GM19372 (cell line): ENCODE data around the gene EML5.

Source experiments
- ATAC-seq: cut with Tn5 transposase; IDR thresholded peaks from one replicate; pipeline ENCODE4 v1.9.1; 2021; ENCODE audit warnings: mild to moderate bottlenecking, low read depth, moderate library complexity; ENCODE audit not compliant: unreplicated experiment

The EML5 gene

DNA sequence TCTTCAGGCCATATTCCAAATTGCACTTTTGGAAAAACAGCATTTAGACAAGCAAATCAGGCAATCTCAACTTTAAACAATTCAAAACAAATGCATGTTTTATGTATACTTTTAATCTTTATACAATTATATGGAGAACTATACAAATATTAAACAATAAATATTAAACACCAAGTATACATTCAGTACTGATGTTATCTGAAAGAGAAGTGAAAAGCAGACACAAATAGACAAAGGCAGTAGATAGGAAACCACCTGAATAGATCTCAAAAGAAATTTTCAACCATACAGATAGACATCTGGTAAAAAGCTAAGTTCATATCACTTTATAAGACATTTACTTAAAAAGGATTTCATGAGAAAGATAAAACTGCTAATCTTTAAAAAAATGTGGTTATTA lies 164.7 kb downstream of the EML5 start:
- ATAC-seq = no peak

DNA sequence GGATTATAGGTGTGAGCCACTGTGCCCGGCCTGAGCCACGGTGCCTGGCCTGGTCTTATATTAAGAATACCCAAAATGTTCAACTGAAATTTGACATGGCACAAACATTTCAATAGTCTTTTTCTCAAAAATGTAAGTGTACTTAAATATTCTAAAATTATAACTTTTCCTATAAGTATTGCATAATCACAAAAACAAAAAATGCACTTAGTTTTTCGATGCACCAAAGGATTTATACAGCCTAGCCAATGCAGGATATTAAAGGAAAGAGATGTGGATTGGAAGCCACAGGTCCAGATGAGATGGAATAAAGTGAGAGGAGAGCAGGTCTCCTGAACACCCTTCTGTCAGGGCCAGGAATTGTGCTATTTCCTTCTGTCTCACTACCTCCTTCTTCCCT lies 167.1 kb downstream of the EML5 start:
- no peak for ATAC-seq

GRCh38 chr14:88621100-88621499 lies 171.7 kb downstream of the EML5 start:
- ATAC-seq = no peak

DNA sequence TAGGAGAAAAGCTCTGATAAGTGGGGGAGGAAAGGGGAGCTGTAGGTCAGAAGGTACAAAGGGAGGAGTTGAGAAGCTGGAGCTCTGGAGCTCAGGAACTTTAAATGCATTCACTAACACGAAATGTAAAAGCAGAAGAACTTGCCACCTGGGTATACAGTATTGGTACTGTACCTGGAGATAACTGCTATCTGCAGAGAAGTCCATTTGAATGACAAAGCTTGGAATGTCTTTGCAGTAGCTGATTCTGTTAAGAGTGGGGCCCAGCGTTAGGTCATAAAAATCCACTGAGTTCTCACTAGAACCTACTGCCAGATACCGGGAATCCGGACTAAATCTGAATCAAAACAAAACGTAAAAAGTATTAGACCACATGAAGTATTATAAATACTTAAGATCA lies 174.3 kb downstream of the EML5 start:
- no peak for ATAC-seq

GRCh38 chr14:88617479-88617878 lies 175.3 kb downstream of the EML5 start:
- ATAC-seq = no peak

- no peak for ATAC-seq
Measured at GRCh38 chr14:88616697-88617096, 176.1 kb downstream of the EML5 start.

DNA sequence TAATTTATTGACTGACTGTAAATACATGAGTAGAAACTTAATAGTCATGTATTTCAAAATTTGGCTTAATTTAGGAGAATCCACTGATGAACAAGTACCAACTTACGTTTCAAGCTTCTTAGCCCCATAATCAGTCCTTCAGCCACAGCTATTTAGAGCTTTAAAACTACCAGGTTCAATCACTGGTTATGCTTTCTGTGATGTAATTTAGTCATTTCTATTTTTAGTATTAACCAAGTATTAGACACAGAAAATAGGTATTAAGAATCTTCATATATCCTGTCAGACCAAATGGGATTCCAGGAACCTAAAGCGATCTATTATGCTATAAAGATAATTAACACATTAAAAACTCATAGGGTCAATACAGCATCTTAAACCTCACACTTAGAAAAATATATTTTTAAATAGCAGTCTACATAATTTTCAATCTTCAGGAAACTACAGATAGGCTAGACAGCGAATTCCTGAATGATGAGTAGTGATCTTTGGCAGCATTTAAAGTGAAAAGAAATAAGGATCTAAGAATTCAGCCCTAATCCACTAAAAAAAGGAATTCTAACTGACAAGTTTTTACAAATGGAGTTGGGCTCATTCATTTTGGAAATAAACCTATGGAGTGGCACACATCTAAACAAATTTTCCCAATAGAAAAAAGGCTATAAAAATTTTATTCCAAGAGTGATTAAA lies 178.4 kb downstream of the EML5 start:
- ATAC-seq = no peak

DNA sequence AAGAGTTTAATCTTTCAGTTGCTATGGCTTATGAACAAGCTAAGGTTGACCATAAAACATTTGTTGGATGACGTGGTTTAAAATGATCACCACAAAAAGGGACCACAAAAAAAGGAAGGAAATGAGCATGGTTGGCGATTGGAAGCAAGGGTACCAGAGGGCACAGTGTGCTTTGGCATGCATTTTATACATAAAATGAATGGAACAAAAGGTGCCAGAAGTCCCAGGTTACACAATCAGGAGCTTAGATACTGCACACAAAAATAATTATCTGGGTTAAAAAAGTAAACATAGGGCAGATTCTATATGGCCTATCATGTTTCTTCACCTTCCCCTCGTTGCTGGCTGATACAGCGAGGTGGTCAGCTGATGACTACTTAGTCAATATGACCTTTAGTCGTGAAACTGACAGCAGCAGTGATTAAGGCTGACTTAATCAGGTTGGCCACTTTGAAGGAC lies 179.2 kb downstream of the EML5 start:
- no peak for ATAC-seq

DNA sequence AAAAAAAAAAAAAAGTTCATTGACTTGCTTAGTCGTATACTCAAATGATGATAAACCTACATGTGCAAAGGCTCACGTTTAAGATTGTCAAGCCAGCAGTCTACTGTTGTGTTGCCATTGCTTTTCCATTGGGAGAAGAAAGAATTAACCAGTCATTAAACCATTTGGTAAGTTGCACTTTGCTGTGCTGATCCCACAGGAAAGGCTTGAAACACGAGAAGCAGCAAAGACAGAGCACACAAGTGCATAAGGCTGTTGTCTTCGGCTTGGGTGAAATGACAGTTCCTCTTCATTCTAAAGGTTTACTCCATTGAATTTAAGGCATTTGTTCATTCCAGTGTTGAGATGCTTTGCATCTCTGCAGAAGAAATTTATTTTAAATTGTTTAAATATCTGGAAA lies 179.8 kb downstream of the EML5 start:
- ATAC-seq = no peak

DNA sequence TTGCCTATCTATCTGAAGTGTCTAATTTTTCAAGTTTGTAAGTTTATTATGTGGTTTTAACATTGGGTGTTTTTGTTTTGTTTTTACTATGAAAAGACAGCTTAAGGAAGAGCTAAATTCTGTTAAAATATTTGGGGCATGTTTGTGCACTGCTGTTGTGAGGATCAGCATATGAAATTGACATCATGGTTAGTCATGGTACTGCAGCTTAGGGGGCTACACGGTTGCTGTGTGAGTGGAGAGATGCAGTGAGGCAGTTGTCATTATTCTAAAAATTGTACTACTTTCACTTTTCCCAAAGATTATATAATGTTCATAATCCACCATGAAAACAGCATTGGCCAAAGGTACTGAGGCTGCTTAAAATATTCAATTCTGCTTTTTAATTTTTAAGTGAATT lies 180.9 kb downstream of the EML5 start:
- ATAC-seq = no peak

DNA sequence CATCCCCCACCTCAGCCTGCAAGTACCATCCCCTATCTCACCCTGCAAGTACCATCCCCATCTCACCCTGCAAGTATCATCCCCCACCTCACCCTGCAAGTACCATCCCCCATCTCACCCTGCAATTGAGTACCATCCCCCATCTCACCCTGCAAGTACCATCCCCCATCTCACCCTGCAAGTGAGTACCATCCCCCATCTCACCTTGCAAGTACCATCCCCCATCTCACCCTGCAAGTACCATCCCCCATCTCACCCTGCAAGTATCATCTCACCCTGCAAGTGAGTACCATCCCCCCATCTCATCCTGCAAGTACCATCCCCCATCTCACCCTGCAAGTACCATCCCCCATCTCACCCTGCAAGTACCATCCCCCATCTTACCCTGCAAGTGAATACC lies 184.9 kb downstream of the EML5 start:
- no peak for ATAC-seq

GRCh38 chr14:88605594-88605993 lies 187.2 kb downstream of the EML5 start:
- no peak for ATAC-seq

- ATAC-seq = no peak
Measured at GRCh38 chr14:88604212-88604611, 188.5 kb downstream of the EML5 start.

GRCh38 chr14:88599761-88600439 lies 192.9 kb downstream of the EML5 start:
- peak; percentile 82 for ATAC-seq

GRCh38 chr14:88599326-88599725 lies 193.4 kb downstream of the EML5 start:
- ATAC-seq = peak; percentile 37

DNA sequence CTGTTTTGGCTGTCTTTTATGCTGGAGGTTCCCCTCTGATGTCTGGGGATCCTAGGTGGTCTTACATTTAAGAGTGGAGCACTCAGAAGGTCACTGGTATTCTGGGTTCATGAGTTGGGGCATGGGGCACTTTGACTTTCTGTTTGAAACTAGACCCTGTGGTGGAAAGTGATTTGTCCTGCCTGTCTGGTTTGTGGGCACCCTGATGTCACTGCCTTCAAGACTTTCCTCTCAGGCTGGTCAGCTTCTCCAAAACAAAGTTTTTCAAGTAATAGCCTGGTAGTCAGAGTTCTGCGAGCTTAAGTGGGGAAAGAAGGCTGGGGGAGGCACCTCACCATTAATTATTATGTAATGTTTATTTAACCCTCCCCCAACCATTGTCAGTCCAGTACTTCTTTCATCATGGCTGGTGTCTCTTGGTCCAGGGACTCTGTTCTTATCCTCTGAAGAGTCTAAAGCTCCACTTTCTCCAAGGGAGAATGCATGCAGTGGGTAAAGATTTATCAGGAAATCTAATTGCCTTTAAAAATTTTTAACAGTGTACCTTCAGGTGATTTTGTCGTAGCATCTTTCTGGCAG lies 194.6 kb downstream of the EML5 start:
- ATAC-seq = no peak

- ATAC-seq = no peak
Measured at GRCh38 chr14:88597601-88598000, 195.2 kb downstream of the EML5 start.

DNA sequence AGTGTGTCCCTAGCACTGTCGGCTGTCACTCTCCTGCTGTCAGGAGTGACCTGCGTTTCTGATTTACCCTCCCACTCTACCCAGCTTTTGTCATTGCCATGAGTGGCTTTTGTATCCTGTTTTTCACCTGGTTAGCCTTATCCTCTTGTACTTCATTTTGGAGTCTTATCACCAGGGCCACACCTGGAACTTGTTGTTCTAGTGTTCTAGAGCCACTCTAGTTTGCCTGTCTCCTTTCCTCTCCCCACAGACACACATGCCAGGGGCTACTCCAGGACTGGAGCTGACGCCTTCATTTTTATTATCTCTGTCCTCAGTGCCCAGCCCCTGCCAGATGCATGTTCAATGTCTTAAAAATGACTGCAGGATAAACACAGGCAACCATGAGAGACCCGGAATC lies 195.7 kb downstream of the EML5 start:
- no peak for ATAC-seq

DNA sequence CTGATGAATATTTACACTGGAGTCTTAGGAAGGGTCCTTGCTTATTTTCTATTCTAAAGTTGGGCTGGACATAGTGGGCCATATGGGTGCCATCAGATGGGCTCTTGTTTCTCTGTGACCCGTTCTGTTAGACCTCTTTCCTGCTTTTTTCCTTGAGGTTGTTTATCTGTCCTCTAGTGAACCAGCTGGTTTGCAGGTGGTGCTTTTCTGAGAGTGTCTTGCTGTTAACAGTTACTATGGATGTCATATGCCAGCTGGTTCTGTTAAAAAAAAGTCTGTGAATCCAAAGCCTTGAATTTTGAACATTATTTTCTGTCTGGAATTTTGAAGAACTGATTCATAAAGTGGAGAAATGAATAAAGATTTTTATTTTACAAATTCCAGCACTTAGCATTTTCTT lies 200.7 kb downstream of the EML5 start:
- no peak for ATAC-seq

DNA sequence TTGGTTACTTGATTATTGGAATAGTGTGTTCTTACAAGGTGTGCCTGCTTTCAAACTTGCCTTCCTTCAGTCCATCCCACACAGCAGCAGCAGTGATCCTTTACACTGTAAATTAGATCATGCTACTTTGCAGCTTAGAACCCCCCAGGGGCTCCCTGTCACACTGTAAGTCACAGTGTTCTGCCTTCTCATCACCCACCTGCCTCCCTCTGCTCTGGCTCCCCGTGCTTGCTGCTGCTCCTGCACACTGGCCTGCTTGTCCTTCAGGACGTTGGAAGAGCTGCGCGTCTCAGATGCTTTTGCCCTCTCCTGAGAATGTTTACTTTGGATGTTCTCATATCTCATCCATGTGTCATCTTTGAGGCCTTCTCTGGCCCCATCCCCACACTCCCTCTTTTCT lies 202.6 kb downstream of the EML5 start:
- no peak for ATAC-seq

- no peak for ATAC-seq
Measured at GRCh38 chr14:88588081-88588480, 204.7 kb downstream of the EML5 start.

DNA sequence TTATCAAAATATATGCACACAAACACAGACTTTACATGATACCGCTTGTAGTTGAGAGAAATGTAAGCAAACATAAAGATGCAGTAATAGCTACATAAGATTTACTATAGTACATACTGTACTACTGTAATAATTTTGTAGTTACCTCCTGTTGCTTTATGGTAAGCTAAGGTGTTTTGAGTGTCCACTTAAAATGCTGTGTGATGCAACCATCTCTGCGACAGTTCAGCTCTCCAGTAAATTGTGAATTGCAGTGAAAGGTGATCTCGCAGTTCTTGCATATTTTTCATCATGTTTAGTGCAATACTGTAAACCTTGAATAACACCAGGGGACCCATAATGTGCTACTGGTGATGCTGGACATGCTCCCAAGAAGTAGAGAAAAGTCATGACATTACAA lies 208.3 kb downstream of the EML5 start:
- ATAC-seq = no peak
